Measurements from ENCODE around the gene SCT.
A peak's percentile ranks its signal among the peaks of the same experiment; 100 is the strongest.

SCT gene

DNA sequence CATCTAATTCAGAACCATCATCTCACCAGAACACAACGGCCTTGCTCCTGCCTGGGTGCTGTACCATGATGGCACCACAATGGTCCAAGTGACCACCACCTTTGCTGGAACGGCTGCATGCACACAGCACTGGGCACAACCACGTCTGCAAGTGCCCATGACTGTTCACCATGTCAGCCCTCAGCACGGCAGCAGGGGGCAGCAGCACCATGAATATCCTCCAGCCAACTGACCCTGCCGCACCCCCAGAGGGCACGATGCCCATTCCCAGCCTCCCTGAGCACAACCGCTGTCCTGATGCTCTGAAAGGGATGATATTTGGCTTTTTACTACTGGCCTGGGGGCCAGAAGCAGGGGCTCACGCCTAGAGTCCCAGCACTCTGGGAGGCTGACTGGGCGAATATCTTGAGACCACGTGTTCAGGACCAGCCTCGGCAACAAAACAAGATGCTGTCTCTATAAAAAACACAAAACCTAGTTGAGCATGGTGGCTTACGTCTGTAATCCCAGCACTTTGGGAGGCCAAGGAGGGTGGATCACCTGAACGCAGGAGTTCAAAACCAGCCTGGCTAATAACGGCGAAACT, 35.8 kb upstream of the SCT start:
- TF ChIP-seq, protein P1, sequence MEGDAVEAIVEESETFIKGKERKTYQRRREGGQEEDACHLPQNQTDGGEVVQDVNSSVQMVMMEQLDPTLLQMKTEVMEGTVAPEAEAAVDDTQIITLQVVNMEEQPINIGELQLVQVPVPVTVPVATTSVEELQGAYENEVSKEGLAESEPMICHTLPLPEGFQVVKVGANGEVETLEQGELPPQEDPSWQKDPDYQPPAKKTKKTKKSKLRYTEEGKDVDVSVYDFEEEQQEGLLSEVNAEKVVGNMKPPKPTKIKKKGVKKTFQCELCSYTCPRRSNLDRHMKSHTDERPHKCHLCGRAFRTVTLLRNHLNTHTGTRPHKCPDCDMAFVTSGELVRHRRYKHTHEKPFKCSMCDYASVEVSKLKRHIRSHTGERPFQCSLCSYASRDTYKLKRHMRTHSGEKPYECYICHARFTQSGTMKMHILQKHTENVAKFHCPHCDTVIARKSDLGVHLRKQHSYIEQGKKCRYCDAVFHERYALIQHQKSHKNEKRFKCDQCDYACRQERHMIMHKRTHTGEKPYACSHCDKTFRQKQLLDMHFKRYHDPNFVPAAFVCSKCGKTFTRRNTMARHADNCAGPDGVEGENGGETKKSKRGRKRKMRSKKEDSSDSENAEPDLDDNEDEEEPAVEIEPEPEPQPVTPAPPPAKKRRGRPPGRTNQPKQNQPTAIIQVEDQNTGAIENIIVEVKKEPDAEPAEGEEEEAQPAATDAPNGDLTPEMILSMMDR (IDR thresholded peaks at IDR 0.05) = peak; percentile 59
- no peak overlapping the region for H3K27ac ChIP-seq
- H3K4me3 ChIP-seq (ENCODE audit: low read depth in 1 of 2, low read length in 1 of 2) = no peak overlapping the region
- H3K27me3 ChIP-seq = no peaks in the 10 kb centered on the region
- no peaks in the 10 kb centered on the region for H3K9me3 ChIP-seq
- no peaks in the 10 kb centered on the region for H3K4me1 ChIP-seq (ENCODE audit: control insufficient read depth in 1 of 2, insufficient read depth in 1 of 2, low read depth in 1 of 2, low read length in 1 of 2)
- H3K36me3 ChIP-seq = peaks cover 41% of the 10 kb centered on the region

DNA sequence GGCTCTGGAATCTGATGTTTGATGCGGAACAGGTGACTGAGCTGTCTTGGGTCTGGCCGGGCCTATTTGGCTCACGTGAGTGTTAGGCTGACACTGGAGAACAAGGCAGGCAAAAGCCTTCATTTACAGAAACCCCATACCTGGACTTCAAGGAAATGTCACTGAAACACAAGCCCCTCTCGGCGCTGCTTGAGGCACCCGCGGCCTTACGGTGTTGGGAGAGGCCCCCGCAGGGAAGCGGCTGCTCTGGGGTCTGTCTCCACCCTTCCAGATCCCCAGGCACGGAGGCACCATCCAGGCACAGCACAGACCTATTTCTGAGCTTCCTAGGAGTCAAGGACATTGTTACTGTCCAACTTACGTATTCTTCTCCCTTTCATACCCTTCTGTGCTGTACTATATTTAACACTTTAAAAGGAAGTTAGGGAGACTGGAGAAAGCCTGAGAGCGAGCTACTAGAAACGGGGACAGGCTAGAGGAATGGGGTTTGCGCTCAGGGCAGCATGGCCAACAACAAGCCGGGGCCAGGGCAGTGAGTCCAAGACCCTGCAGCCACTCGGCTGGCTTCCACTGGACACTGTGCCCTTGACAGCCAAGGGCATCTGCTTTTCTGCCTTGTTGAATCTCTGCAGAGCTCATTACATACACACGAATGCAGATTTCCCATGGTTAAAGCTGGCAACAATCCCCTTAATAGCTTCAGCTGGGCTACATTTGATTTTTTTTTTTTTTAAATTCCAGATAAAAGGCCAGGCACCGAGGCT, 33.9 kb upstream of the SCT start:
- peaks cover 49% of the 10 kb centered on the region for H3K36me3 ChIP-seq
- H3K27me3 ChIP-seq = no peaks in the 10 kb centered on the region
- TF ChIP-seq, protein P1 (IDR thresholded peaks at IDR 0.05) = no peak
- H3K4me3 ChIP-seq (ENCODE audit: low read depth in 1 of 2, low read length in 1 of 2) = no peak overlapping the region
- no peaks in the 10 kb centered on the region for H3K9me3 ChIP-seq
- H3K4me1 ChIP-seq (ENCODE audit: control insufficient read depth in 1 of 2, insufficient read depth in 1 of 2, low read depth in 1 of 2, low read length in 1 of 2) = no peaks in the 10 kb centered on the region
- no peak overlapping the region for H3K27ac ChIP-seq

DNA sequence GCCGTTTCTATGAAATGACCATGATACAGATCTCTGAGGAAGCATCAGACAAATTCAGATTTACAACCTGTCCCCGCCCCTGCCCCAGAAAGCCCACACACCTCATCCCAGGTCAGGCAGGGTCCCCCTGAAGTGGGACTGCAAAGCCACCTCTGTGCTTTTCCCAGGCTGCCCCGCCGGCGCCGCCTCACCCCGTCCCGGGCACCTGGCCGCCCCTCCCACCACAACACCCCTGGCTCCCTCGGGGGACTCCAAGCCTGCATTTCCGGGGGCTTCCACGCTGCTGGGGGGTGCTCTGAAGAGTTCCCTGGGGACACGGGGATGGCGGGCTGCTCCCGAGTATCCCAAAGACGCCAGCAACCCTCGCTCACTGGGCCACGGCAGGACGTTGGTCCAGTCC, 33.3 kb upstream of the SCT start:
- Histone ChIP-seq H3K27me3 (no peaks in the 10 kb centered on the region), H3K4me1 (ENCODE audit: control insufficient read depth in 1 of 2, insufficient read depth in 1 of 2, low read depth in 1 of 2, low read length in 1 of 2) (no peaks in the 10 kb centered on the region), H3K27ac (no peak overlapping the region), H3K4me3 (ENCODE audit: low read depth in 1 of 2, low read length in 1 of 2) (no peak overlapping the region), H3K9me3 (no peaks in the 10 kb centered on the region), H3K36me3 (peaks cover 44% of the 10 kb centered on the region)
- TF ChIP-seq, protein P1 (IDR thresholded peaks at IDR 0.05) = no peak

GRCh38 chr11:659532-660085, 32.6 kb upstream of the SCT start:
- no peaks in the 10 kb centered on the region for H3K4me1 ChIP-seq (ENCODE audit: control insufficient read depth in 1 of 2, insufficient read depth in 1 of 2, low read depth in 1 of 2, low read length in 1 of 2)
- no peak overlapping the region for H3K27ac ChIP-seq
- H3K36me3 ChIP-seq = peaks cover 44% of the 10 kb centered on the region
- H3K4me3 ChIP-seq (ENCODE audit: low read depth in 1 of 2, low read length in 1 of 2) = no peak overlapping the region
- TF ChIP-seq, protein P1 (IDR thresholded peaks at IDR 0.05) = no peak
- H3K9me3 ChIP-seq = no peaks in the 10 kb centered on the region
- no peaks in the 10 kb centered on the region for H3K27me3 ChIP-seq

GRCh38 chr11:657691-658126, 30.7 kb upstream of the SCT start:
- H3K27me3 ChIP-seq = no peaks in the 10 kb centered on the region
- H3K4me1 ChIP-seq (ENCODE audit: control insufficient read depth in 1 of 2, insufficient read depth in 1 of 2, low read depth in 1 of 2, low read length in 1 of 2) = no peaks in the 10 kb centered on the region
- H3K27ac ChIP-seq = no peak overlapping the region
- no peak overlapping the region for H3K4me3 ChIP-seq (ENCODE audit: low read depth in 1 of 2, low read length in 1 of 2)
- TF ChIP-seq, protein P1 (IDR thresholded peaks at IDR 0.05) = no peak
- H3K36me3 ChIP-seq = peaks cover 39% of the 10 kb centered on the region
- H3K9me3 ChIP-seq = no peaks in the 10 kb centered on the region
